CD4-positive, alpha-beta T cell treated with Interleukin-4 for 1 hour (primary cell): Measurements from ENCODE around the gene VDAC1.
A peak's percentile ranks its signal among the peaks of the same experiment; 100 is the strongest.
"Not testable (repeated sequence)": the region's sequence is repeated elsewhere in the genome, so short reads cannot be mapped to it uniquely, and the experiment has no call there.

ENCODE experiments used
- DNase-seq, 2 donors: peaks; one replicate each; pipeline ENCODE4 v3.0.0-alpha.2; 2020 to 2022

Gene VDAC1

DNA sequence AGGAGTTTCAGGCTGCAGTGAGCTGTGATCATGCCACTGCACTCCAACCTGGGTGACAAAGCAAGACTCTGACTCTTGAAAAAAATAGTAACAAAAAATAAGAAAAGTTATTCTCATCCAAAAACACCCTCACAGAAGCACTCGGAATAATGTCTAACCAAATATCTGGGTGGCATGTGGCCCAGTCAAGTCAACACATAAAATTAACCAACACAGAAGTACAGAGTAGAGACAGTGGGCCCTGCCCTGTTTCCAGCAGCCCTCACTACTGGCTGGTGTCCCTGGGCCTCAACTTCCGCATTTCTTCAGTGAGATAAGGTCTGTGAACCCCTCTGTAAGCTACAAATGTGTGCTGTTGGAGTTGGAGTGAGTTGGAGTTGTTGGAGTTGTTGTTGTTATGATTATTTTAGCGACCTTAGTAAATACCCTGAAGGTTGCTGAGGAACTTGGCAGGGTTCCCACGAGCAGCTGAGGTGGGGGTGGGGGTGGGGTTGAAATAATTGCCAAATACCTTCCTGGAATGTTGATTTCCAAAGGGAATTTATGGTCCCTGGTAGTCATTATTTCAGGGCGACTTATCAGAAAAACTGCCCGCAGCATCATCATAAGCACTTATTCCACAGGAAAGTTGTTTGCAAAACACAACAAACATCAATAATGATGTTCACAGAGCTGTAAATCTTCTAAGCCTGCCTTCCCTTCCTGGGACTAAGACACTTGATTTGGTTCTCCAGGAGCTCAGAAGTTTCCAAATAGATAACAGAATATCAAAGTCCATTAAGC lies 66.5 kb downstream of the VDAC1 start:
- no peak for DNase-seq

- DNase-seq = not testable (repeated sequence)
Observed at GRCh38 chr5:133937628-133938027, 67.1 kb downstream of the VDAC1 start.

DNA sequence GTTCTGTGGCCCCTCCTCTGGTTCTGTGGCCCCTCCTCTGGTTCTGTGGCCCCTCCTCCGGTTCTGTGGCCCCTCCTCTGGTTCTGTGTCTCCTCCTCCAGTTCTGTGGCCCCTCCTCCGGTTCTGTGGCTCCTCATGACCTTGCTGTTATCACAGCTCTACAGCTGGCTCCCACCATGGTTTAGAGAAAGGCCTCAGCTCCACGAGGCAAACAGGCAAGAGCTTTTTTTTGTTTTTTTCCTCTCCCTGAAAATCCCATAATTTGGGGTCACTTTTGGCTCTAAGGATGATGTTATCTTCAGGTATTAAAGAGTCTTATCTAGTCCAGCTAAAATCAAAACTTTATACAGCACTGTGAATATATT lies 68.1 kb downstream of the VDAC1 start:
- peak in 1 of 2 donors; percentile 30 for DNase-seq

- not testable (repeated sequence) for DNase-seq
Observed at GRCh38 chr5:133935991-133936650, 68.7 kb downstream of the VDAC1 start.

GRCh38 chr5:133935667-133935940 lies 69.2 kb downstream of the VDAC1 start:
- no peak for DNase-seq

GRCh38 chr5:133934822-133935666 lies 69.7 kb downstream of the VDAC1 start:
- peak in 1 of 2 donors; percentile 61 for DNase-seq

DNA sequence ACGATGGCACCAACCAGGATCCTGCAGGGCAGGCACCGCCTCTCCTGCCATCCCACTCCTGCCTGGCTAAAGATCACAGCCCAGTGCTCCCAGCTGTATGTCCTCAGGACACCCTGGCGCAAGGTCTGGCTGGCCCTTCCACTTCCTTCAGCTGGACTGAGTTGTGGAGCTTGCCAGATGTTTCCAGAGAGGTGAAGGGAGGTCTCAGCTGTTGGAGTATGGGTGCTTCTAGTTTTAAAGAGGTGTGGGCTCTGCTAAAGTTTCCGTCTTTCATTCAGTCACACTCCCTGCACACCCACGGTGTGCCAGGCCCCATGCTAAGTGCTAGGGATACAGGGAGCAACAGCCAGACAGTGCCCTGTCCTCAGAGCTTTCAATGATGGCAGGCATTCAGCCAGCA lies 70.5 kb downstream of the VDAC1 start:
- DNase-seq = no peak

GRCh38 chr5:133933670-133934295 lies 71.0 kb downstream of the VDAC1 start:
- DNase-seq = no peak

- no peak for DNase-seq
Observed at GRCh38 chr5:133933169-133933509, 71.6 kb downstream of the VDAC1 start.

DNA sequence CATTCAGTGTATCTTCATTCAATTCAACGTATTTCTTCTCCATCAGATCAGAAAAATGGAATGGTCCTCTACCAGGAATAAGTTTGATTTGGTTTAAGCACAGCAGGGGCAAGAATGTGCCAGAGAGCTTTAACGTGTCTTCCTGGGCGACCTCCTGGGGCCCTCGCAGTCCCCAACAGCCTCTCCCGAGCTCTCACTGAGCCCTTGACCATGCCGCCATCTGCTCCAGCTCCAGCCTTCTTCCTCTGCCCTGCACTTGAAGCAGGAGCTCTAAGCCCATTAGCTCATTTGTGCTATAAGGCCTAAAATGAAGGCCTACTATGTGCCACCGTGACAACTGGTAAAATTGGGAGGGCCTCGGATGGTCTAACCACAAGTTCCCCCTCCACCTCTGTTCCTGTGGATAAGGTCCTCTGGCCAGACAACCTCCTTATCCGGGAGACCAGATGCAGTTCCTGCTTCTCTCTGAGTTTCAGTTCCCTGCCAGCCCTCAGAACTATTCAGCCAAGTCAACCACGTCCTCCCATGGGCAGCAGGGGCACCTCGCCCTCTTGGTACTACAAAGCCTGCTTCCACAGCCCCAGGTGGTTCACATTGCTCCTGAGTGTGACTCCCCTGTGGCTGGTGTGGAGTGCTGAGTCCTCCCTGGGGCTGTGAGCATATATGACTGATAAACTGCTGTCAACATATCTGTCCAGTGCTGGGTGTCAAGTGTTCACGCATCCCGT lies 72.2 kb downstream of the VDAC1 start:
- peak; percentile 14 to 67 for DNase-seq

DNA sequence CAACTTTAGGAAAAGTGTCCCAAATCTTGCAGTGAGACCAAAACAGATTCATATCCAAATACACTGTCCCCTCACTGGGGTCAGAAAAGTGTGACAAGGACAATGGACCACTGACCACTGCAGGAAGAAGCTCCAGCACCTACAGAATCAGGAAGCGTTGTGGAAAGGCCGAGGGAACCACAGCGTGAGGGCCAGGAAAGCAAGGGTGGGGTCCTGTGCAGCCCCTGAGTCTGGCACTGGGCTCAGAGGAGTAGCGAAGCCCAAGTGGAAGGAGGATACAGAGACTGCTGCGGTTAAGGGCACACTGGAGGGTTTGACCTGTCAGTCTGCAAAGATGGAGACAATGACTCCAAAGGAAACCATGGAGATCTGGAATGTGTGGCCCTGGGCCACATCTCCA lies 73.2 kb downstream of the VDAC1 start:
- DNase-seq = no peak

DNA sequence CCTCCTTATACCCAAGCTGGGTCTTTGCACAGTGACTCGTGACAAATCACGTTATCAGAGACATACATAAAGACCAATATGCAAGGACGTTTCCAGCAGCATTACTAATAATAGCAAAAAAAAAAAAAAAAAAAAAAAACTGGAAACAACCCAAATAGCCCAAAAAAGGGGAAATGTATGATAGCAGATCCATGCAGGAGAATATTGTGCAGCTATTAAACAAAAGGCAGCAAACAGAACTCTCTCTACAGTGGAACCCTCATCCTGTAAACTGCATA lies 74.0 kb downstream of the VDAC1 start:
- DNase-seq = no peak

DNA sequence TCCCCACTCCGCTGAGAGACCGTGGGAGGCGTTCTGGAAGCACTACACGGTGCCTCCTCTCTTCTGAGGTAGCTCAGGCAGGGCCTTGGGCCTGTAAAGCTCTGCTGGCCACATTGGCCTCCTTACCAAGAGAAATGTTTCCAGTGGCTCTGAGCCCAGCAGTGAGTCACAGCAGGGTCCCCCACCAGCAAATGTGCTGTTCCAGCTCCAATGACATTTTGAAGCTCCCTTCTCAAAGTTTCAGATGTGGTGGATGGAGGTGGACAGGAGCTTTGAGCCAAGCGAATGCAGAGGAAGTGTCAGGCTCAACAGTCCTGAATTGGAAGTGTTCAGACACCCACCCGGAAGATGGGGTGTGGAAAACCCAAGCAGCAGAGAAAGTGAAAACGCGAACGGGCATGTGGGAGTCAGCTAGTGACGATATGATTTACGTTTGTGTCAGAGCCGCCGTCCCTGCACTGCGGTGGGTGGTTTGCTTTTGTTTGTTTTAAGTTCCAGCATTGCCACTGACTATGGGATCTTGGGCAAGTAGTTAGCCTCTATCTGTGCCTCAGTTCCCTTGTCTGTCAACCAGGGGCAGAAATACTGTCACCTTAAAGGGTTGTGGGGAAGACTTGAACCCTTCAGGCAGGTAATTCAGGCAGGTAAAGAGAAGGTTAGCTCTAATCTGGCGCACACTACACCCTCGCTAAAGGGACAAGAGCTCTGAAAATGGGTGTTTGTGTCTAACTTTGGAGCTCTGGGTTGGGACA lies 74.5 kb downstream of the VDAC1 start:
- DNase-seq = peak; percentile 56 to 58

DNA sequence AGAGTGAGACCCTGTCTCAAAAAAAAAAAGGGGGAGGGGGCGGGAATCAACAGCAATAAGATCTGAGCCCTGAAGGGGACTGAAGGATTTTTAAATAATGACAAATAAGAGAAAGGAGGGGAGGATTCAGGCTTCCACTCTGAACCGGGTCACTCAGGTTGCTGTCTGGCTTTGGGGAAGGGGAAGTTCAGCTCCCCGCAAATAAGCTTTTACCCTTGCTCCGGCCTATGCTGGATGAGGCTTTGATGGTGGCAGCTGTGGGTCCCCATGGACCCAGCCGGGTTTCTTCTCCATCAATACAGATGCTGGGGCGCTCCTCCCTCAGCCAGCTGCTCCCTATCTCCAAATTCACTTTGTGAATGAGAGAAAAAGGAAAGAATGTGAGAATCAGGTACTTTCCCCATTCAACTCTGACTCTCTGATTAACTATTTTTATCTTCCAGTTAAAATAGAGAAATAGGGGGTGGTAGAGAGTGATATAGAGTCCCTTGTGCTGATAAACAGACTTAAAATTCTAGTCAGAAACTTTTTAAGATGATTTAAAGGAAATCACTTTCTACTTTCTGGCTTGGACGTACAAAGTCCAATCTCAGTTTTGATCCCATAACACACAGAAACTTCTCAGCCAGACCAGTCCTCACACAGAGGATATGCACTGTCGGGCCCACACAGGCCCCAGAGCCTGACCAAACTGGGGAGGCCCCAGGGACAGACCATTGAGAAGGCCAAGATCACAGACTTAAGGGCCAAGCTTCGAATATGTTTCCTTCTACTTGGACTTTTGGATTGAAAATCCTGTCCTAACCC lies 76.0 kb downstream of the VDAC1 start:
- DNase-seq = peak in 1 of 2 donors; percentile 36

- DNase-seq = no peak
Observed at GRCh38 chr5:133927300-133928180, 77.2 kb downstream of the VDAC1 start.

DNA sequence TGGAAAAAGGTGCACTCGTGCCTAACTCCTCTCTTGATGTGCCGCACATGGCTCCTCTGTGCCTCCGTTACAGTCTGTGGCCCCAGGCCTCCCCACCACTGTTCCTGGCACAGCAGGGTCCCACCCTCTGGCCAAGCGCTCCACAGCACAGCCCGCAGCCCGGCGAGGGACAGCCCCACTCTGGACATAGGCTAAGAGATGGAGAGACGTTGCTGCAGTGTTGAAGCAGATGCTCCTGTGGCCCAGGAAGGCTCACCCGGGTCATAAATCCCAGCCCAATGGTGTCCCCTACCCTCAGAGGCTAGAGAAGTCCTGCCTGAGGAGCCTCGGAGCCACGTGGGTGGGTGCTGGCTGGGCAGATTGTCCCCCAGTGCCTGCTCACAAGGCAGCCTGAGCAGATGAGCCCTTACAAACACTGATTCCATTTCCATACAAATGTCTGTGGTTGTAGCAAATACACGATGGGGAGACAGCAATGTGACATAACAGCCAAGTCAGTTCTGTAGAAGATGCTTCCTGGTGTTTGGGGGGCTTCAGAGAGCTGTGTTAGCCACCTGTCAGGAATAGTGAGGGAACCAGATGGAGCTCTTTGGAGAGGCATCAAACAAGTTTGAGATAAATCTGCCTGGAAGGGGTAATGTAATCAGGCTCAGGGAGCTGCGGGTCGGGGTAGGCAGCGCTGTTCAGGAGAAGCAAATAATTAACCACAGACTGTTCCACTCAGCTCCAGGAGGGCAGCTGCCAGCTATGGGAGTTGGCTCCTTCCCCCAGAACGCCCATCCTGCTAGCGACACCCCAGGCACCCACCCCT lies 78.1 kb downstream of the VDAC1 start:
- DNase-seq = no peak

DNA sequence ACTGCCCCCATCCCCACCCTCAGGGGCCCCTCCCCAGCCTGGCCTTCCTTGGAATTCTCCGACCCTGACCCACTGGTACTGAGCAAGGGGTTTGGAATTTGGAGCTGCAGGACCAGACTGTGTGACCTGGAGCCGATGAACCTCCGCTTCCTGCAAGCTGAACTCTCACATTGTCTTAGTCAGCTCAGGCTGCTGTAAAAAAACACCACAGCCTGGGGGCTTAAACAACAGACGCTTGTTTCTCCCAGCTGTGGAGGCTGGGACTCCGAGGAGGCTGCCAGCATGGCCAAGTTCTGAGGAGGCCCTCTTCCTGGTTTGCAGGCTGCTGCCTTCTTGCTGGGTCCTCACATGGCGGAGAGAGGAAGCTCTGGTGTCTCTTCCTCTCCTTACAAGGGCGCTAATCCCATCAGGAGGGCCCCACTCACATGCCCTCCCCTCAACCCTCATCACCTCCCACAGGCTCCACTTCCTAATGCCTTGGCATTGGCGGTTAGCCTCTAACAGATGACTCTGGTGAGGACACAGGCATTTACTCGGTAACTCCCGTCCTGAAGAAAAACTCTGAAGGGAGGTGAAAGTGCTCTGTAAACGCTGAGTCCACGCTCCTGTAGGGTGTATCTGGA lies 78.8 kb downstream of the VDAC1 start:
- no peak for DNase-seq

- no peak for DNase-seq
Observed at GRCh38 chr5:133925269-133925668, 79.5 kb downstream of the VDAC1 start.
